GM18909 (cell line): ENCODE data around the gene B3GAT1.
"Not testable (repeated sequence)": the region's sequence is repeated elsewhere in the genome, so short reads cannot be mapped to it uniquely, and the experiment has no call there.

ENCODE experiments used
- ATAC-seq: cut with Tn5 transposase; IDR thresholded peaks from one replicate; pipeline ENCODE4 v1.9.1; 2021; ENCODE audit warnings: mild to moderate bottlenecking; ENCODE audit not compliant: unreplicated experiment, poor library complexity

The B3GAT1 gene

GRCh38 chr11:134412203-134413042 lies at the start of gene B3GAT1:
TSS of gene B3GAT1 (minus strand) at chr11:134412242. CDS start at chr11:134387659, 24,583 bp downstream.
- no peak for ATAC-seq

- ATAC-seq = no peak
Measured at GRCh38 chr11:134461621-134462020, 49.6 kb upstream of the B3GAT1 start.

GRCh38 chr11:134460881-134461280 lies 48.8 kb upstream of the B3GAT1 start:
- no peak for ATAC-seq

GRCh38 chr11:134460062-134460561 lies 48.1 kb upstream of the B3GAT1 start:
- ATAC-seq = no peak

GRCh38 chr11:134459246-134460061 lies 47.4 kb upstream of the B3GAT1 start:
- no peak for ATAC-seq

- ATAC-seq = not testable (repeated sequence)
Measured at GRCh38 chr11:134457411-134458007, 45.5 kb upstream of the B3GAT1 start.

GRCh38 chr11:134455516-134455915 lies 43.5 kb upstream of the B3GAT1 start:
- ATAC-seq = no peak

GRCh38 chr11:134454146-134454690 lies 42.2 kb upstream of the B3GAT1 start:
- ATAC-seq = no peak

GRCh38 chr11:134453441-134453840 lies 41.4 kb upstream of the B3GAT1 start:
- ATAC-seq = no peak

- ATAC-seq = no peak
Measured at GRCh38 chr11:134452838-134453155, 40.8 kb upstream of the B3GAT1 start.

GRCh38 chr11:134452026-134452837 lies 40.2 kb upstream of the B3GAT1 start:
- ATAC-seq = no peak

GRCh38 chr11:134450186-134450585 lies 38.1 kb upstream of the B3GAT1 start:
- no peak for ATAC-seq

GRCh38 chr11:134449713-134450112 lies 37.7 kb upstream of the B3GAT1 start:
- no peak for ATAC-seq

GRCh38 chr11:134449051-134449450 lies 37.0 kb upstream of the B3GAT1 start:
- no peak for ATAC-seq

- no peak for ATAC-seq
Measured at GRCh38 chr11:134447696-134448095, 35.7 kb upstream of the B3GAT1 start.

- no peak for ATAC-seq
Measured at GRCh38 chr11:134445601-134446325, 33.7 kb upstream of the B3GAT1 start.

- ATAC-seq = not testable (repeated sequence)
Measured at GRCh38 chr11:134444160-134445108, 32.4 kb upstream of the B3GAT1 start.

GRCh38 chr11:134443246-134443645 lies 31.2 kb upstream of the B3GAT1 start:
- ATAC-seq = no peak
